ENCODE measurements around the gene CAMK2D. TPM values are rescaled to one million over a fixed set of nuclear protein-coding genes. Genes with fewer than 3 reads are reported as not detected.

The CAMK2D gene
- total RNA-seq, 2 experiments from 2014 or later = 104 to 120 TPM

DNA sequence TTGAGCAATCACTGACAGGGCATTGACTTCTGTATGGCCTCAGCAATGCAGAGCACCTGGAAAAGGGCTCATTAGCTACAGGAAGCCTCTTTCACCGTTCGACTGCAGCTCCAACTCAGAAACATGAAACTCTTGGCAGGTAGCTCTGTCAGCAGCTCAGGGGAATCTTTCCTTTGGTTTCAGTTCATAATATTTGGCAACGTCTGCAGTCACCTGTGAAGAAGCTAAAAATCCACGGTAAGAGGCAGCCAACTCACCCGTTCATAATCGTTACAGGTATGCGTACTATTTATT lies 354.9 kb downstream of the CAMK2D start:
- Histone ChIP-seq H3K27ac (ENCODE audit: low read depth, low read length, poor library complexity, severe bottlenecking) (no peak overlapping the region), H3K4me2 (ENCODE audit: low read length) (no peak overlapping the region), H3K9me2 (ENCODE audit: insufficient read depth, low read length) (no peaks in the 10 kb centered on the region), H3K4me1 (ENCODE audit: insufficient read depth, low read length, poor library complexity, severe bottlenecking) (peaks cover 10% of the 10 kb centered on the region), H3K36me3 (ENCODE audit: insufficient read depth, low read length) (no peaks in the 10 kb centered on the region), H3K4me3 (ENCODE audit: low read depth, low read length, poor library complexity, severe bottlenecking) (no peak overlapping the region), H3K79me2 (ENCODE audit: insufficient read depth, low read depth, low read length) (no peaks in the 10 kb centered on the region), H4K20me1 (ENCODE audit: insufficient read depth, low read length) (no peaks in the 10 kb centered on the region), H2AFZ (ENCODE audit: low read length) (no peak overlapping the region), H3K9me3 (ENCODE audit: low read length) (0 out of 2 replicates have a peak, but pooled peaks cover 3% of the 10 kb centered on the region)
- DNase-seq (ENCODE audit: low spot score) = no peak
- ChIA-PET CTCF (ENCODE audit: unreplicated experiment) (no interaction called here), POLR2A (no interaction called here)
- no TSS peak for BruUV-seq (replicated peaks)
- TF ChIP-seq, protein P1, sequence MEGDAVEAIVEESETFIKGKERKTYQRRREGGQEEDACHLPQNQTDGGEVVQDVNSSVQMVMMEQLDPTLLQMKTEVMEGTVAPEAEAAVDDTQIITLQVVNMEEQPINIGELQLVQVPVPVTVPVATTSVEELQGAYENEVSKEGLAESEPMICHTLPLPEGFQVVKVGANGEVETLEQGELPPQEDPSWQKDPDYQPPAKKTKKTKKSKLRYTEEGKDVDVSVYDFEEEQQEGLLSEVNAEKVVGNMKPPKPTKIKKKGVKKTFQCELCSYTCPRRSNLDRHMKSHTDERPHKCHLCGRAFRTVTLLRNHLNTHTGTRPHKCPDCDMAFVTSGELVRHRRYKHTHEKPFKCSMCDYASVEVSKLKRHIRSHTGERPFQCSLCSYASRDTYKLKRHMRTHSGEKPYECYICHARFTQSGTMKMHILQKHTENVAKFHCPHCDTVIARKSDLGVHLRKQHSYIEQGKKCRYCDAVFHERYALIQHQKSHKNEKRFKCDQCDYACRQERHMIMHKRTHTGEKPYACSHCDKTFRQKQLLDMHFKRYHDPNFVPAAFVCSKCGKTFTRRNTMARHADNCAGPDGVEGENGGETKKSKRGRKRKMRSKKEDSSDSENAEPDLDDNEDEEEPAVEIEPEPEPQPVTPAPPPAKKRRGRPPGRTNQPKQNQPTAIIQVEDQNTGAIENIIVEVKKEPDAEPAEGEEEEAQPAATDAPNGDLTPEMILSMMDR (conservative IDR thresholded peaks at IDR 0.05; ENCODE audit: low read length) = no peak
- no peak for TF ChIP-seq EZH2phosphoT487 (IDR thresholded peaks at IDR 0.05; ENCODE audit: borderline replicate concordance, low read depth, low read length)
- intact Hi-C loops (cut with micrococcal nuclease; ENCODE audit: unreplicated experiment) = no loop called here

DNA sequence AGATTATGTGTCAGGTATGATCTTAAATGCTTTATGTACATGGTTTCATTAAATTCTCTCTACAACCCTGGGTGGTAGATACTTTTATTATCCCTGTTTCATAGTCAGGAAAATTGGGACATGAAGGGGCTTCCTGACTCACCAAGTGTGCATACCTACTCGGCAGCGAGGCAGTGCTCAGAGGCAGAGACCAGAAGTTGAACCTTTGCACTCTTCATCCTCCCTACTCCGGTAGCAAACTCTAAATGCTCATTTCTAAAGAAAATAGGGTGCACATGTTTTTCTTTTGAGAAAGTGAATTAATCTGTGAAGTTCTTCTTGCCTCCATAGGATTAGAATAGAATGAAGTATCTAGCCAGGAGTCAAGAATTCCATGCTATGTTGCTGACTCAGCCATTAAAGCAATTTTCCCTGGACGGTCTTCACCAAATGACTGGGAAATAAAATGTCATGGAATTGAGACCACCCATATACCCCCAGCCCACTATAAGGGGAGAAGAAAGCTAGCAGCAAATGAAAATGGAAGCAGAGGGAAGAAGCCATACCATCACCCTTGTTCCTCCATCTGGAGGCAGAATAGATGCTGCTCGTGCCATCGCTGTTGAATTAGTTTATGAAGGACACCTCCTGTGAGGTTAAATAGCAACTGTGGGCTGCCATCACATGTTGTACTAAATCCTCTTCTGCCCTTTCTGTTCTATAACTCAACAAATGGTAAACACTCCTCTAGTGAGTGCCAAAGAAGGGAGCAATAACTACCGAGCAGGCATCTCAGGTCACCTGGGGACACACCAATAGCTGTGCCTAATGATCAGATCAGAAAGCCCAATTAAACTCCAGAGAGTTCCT lies 355.4 kb downstream of the CAMK2D start:
- Histone ChIP-seq H2AFZ (ENCODE audit: low read length) (no peak overlapping the region), H4K20me1 (ENCODE audit: insufficient read depth, low read length) (no peaks in the 10 kb centered on the region), H3K4me2 (ENCODE audit: low read length) (no peak overlapping the region), H3K9me3 (ENCODE audit: low read length) (0 out of 2 replicates have a peak, but pooled peaks cover 3% of the 10 kb centered on the region), H3K9me2 (ENCODE audit: insufficient read depth, low read length) (no peaks in the 10 kb centered on the region), H3K4me1 (ENCODE audit: insufficient read depth, low read length, poor library complexity, severe bottlenecking) (peaks cover 10% of the 10 kb centered on the region), H3K36me3 (ENCODE audit: insufficient read depth, low read length) (no peaks in the 10 kb centered on the region), H3K27ac (ENCODE audit: low read depth, low read length, poor library complexity, severe bottlenecking) (no peak overlapping the region), H3K4me3 (ENCODE audit: low read depth, low read length, poor library complexity, severe bottlenecking) (no peak overlapping the region), H3K79me2 (ENCODE audit: insufficient read depth, low read depth, low read length) (no peaks in the 10 kb centered on the region)
- no peak for DNase-seq (ENCODE audit: low spot score)
- no peak for TF ChIP-seq EZH2phosphoT487 (IDR thresholded peaks at IDR 0.05; ENCODE audit: borderline replicate concordance, low read depth, low read length)
- TF ChIP-seq, protein P1 (conservative IDR thresholded peaks at IDR 0.05; ENCODE audit: low read length) = no peak
- CTCF ChIA-PET (ENCODE audit: unreplicated experiment) = no interaction called here
- POLR2A ChIA-PET = no interaction called here
- intact Hi-C loops (cut with micrococcal nuclease; ENCODE audit: unreplicated experiment) = no loop called here
- BruUV-seq (replicated peaks) = no TSS peak

DNA sequence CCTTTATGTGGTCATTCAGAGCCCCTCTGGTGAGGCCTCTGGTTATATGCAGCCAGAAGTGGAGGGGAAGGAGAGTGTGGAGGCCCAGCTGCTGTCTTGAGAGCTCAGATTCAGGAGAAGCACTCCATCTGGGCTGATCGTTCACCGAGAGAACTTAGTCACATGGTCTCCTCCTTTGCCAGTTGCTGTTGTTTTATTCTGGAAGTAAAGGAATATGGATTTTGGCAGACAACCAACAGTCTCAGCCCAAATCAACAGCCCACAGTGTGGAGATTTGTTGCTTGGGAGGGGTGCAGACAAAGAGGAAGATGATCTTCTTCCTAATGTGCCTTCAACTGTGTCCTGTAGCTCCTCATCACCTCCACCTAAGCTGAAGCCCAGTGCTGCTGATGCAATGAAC lies 356.7 kb downstream of the CAMK2D start:
- Histone ChIP-seq H3K36me3 (ENCODE audit: insufficient read depth, low read length) (no peaks in the 10 kb centered on the region), H4K20me1 (ENCODE audit: insufficient read depth, low read length) (no peaks in the 10 kb centered on the region), H3K79me2 (ENCODE audit: insufficient read depth, low read depth, low read length) (no peaks in the 10 kb centered on the region), H3K9me2 (ENCODE audit: insufficient read depth, low read length) (no peaks in the 10 kb centered on the region), H3K4me3 (ENCODE audit: low read depth, low read length, poor library complexity, severe bottlenecking) (no peak overlapping the region), H2AFZ (ENCODE audit: low read length) (no peak overlapping the region), H3K4me1 (ENCODE audit: insufficient read depth, low read length, poor library complexity, severe bottlenecking) (no peaks in the 10 kb centered on the region), H3K9me3 (ENCODE audit: low read length) (0 out of 2 replicates have a peak, but pooled peaks cover 3% of the 10 kb centered on the region), H3K27ac (ENCODE audit: low read depth, low read length, poor library complexity, severe bottlenecking) (no peak overlapping the region), H3K4me2 (ENCODE audit: low read length) (no peak overlapping the region)
- ChIA-PET POLR2A (no interaction called here), CTCF (ENCODE audit: unreplicated experiment) (no interaction called here)
- no peak for TF ChIP-seq EZH2phosphoT487 (IDR thresholded peaks at IDR 0.05; ENCODE audit: borderline replicate concordance, low read depth, low read length)
- TF ChIP-seq, protein P1 (conservative IDR thresholded peaks at IDR 0.05; ENCODE audit: low read length) = no peak
- no peak for DNase-seq (ENCODE audit: low spot score)
- intact Hi-C loops (cut with micrococcal nuclease; ENCODE audit: unreplicated experiment) = no loop called here
- BruUV-seq (replicated peaks) = no TSS peak

All from OCI-LY7 (cell line).